Stomach (tissue), 9 donors: Measurements from ENCODE around the gene BUB1. TPM values are rescaled to one million over a fixed set of nuclear protein-coding genes. Genes with fewer than 3 reads are reported as not detected.
"Not testable (repeated sequence)": the region's sequence is repeated elsewhere in the genome, so short reads cannot be mapped to it uniquely, and the experiment has no call there.

ENCODE experiments used
- DNase-seq, 2 donors: peaks; one replicate each; pipeline versions ENCODE4 v3.0.0 to v3.0.0-alpha.2; 2013 to 2019
- H3K27ac ChIP-seq, 5 donors: fragments of 200-600 bp in 4 of 5; sonication (generic) in 4 of 5; one replicate each; pipeline ENCODE4 v1.5.1; 2013 to 2019; ENCODE audit warnings: mild to moderate bottlenecking in 1 of 5, moderate library complexity in 1 of 5
- H3K27me3 ChIP-seq, 3 donors: fragments of 200-600 bp; sonication (generic); one replicate each; pipeline ENCODE4 v1.5.1; 2017 to 2019; ENCODE audit warnings: mixed run types in 1 of 3
- H3K36me3 ChIP-seq, 4 donors: fragments of 200-600 bp; sonication (generic); 1 replicate in 3 of 4; 2 replicates in 1 of 4; pipeline ENCODE4 v1.5.1; 2016 to 2019
- H3K4me1 ChIP-seq, 4 donors: fragments of 200-600 bp; sonication (generic); one replicate each; pipeline ENCODE4 v1.5.1; 2016 to 2019
- H3K4me3 ChIP-seq, 4 donors: fragments of 200-600 bp; sonication (generic) in 3 of 4; one replicate each; pipeline ENCODE4 v1.5.1; 2016 to 2019; ENCODE audit warnings: mild to moderate bottlenecking in 1 of 4
- H3K9me3 ChIP-seq, 4 donors: fragments of 200-600 bp; sonication (generic); one replicate each; pipeline ENCODE4 v1.5.1; 2016 to 2019
- EP300 ChIP-seq: sonication (generic); formaldehyde crosslinking; IDR thresholded peaks from one replicate; pipeline ENCODE4 v1.6.1; 2017; ENCODE audit warnings: antibody characterized with exemption
- POLR2A ChIP-seq, 4 donors: fragments of 450-650 bp; IDR thresholded peaks; one replicate each; pipeline ENCODE4 v1.6.1; 2016; ENCODE audit warnings: antibody characterized with exemption in 4 of 4, control low read depth in 2 of 4, mild to moderate bottlenecking in 1 of 4, moderate library complexity in 1 of 4
- POLR2AphosphoS5 ChIP-seq, 3 donors: sonication (generic); formaldehyde crosslinking; IDR thresholded peaks; one replicate each; pipeline ENCODE4 v1.6.1; 2016; ENCODE audit warnings: antibody characterized with exemption in 3 of 3
- WGBS, 5 donors: extraction: QIAGEN DNeasy Blood & Tissue Kit in 3 of 5; methylation state at CpG; one replicate each; pipeline versions ENCODE4 v1.1.5 to v1.1.7; 2013 to 2018; 5-methylcytosine and 5-hydroxymethylcytosine counted together
- intact Hi-C: fragments of 100-400 bp; cut with DNase I; formaldehyde crosslinking; loops from one replicate; pipeline ENCODE4 v1.15.1; 2023; ENCODE audit warnings: low total_unique reads
- polyA plus RNA-seq, 3 donors: library from polyadenylated mRNA; stranded (reverse); fragments of 200-250 nt; gene quantifications; one replicate each; pipeline ENCODE4 v1.2.3, GENCODE V29; 2013
- total RNA-seq, 5 donors: library from RNA; depleted of rRNA; stranded (reverse); fragments of >200 nt; gene quantifications; one replicate each; pipeline versions ENCODE4 v1.1.0 to v1.2.3, GENCODE V29; 2014 to 2016
- TF ChIP-seq, protein P1 (sequence below), 7 experiments: fragments of 450-650 bp in 4 of 7; fragments of 200-600 bp in 3 of 7; sonication (generic) in 3 of 7; IDR thresholded peaks; one replicate each; pipeline ENCODE4 v1.5.1; 2016 to 2019; ENCODE audit warnings: antibody characterized with exemption in 7 of 7, control low read depth in 2 of 7, mild to moderate bottlenecking in 1 of 7
- donor health status: healthy with polysubstance abuse.
- donor health status: Bipolar disorder and iron deficiency.
- donor health status: healthy.

The BUB1 gene
- total and polyA plus RNA-seq, 8 donors: 0.29 to 11.1 (median 2.5) TPM

DNA sequence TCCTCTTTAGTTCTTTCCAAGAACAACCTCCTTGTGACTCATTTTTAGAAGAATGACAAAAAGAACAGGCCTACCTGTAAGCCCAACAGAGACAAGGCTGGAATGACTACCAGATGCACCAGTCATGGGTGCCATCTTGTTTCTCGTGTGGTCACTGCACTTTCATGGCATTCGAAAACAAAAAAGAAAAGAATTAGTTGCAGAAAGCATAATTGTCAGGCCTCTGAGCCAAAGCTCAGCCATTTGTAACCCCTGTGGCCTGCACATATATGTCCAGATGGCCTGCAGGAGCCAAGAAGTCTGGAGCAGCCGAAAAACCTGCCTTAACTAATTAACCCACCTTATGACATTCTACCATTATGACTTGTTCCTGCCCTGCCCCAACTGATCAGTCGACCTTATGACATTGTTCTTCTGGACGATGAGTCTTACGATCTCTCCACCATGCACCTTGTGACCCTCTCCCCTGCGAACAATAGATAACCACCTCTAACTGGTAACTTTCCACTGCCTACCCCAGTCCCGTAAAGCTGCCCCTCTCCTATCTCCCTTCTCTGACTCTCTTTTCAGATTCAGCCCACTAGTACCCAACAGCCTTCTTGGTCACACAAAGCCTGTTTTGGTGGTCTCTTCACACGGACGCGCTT, 13.9 kb upstream of the BUB1 start:
- 92 to 97% (median 95%) methylated on average over 11 of the region's 11 CpGs for WGBS, 5 donors
- intact Hi-C loops: no loop called here

DNA sequence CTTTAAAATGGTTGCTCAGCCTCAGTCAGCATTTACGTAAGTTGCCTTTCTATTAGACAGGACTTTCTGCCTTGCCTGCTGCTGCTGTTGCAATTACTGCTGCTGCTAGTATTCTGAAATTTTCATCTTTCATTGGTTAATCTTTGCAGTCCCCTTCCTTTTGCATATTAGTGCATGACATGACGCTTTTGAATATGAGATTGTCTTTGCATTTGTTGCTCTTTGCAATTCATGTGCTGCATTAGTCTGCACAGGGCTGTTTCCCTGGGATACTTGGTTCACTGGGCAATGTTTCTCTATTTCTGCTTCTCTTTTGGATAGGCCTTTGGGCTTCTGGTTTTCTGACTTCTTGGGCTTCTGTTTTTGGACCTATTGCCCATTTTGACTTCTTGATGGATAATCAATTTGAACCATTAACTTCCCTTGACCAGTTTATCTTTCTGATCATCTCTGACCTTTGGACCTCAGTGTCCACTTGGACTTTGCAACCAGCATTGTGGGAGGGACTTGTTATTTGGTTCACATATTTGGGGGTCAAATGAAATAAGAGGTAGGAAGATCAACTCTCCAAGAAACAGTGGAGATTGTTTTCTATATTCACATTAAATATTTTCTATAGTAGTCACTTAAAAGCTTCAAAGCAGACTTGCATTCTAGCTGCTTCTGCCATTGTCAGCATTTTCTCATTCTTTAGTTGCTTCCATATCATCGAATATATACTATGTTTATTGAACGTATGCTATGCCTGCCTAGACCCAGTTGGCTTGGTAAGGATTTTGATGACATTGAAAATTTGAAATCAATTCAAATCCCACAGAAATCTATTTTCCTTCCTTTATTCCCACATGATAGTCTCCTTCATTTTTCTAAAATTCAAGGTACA, 12.5 kb upstream of the BUB1 start:
- Histone ChIP-seq H3K27ac (no peak overlapping the region), H3K27me3 (peaks cover 0 to 5% (median 0%) of the 10 kb centered on the region in 3 donors), H3K9me3 (peaks cover 0 to 11% (median 8%) of the 10 kb centered on the region in 4 donors), H3K4me1 (no peaks in the 10 kb centered on the region), H3K4me3 (no peak overlapping the region), H3K36me3 (no peaks in the 10 kb centered on the region)
- TF ChIP-seq EP300 (no peak), POLR2A (IDR thresholded peaks at IDR 0.05) (no peak), POLR2AphosphoS5 (IDR thresholded peaks at IDR 0.05) (no peak)
- TF ChIP-seq, protein P1, sequence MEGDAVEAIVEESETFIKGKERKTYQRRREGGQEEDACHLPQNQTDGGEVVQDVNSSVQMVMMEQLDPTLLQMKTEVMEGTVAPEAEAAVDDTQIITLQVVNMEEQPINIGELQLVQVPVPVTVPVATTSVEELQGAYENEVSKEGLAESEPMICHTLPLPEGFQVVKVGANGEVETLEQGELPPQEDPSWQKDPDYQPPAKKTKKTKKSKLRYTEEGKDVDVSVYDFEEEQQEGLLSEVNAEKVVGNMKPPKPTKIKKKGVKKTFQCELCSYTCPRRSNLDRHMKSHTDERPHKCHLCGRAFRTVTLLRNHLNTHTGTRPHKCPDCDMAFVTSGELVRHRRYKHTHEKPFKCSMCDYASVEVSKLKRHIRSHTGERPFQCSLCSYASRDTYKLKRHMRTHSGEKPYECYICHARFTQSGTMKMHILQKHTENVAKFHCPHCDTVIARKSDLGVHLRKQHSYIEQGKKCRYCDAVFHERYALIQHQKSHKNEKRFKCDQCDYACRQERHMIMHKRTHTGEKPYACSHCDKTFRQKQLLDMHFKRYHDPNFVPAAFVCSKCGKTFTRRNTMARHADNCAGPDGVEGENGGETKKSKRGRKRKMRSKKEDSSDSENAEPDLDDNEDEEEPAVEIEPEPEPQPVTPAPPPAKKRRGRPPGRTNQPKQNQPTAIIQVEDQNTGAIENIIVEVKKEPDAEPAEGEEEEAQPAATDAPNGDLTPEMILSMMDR (IDR thresholded peaks at IDR 0.05): no peak
- no peak for DNase-seq
- intact Hi-C loops: no loop called here
- WGBS, 5 donors: 90 to 98% (median 94%) methylated on average over 4 of the region's 4 CpGs

More for the DNA sequence above, 13.9 kb upstream of the BUB1 start:
- H3K9me3 ChIP-seq: peaks cover 0 to 11% (median 8%) of the 10 kb centered on the region in 4 donors
- TF ChIP-seq, protein P1 (IDR thresholded peaks at IDR 0.05): no peak
- TF ChIP-seq POLR2A (IDR thresholded peaks at IDR 0.05) (no peak), POLR2AphosphoS5 (IDR thresholded peaks at IDR 0.05) (no peak), EP300 (no peak)
- H3K4me1 ChIP-seq: no peaks in the 10 kb centered on the region
- H3K4me3 ChIP-seq: no peak overlapping the region
- no peak for DNase-seq
- H3K27me3 ChIP-seq: peaks cover 0 to 5% (median 0%) of the 10 kb centered on the region in 3 donors
- H3K27ac ChIP-seq: no peak overlapping the region
- H3K36me3 ChIP-seq: no peaks in the 10 kb centered on the region

- 35 to 44% (median 41%) methylated on average over 5 of the region's 5 CpGs for WGBS, 5 donors
- peaks cover 0 to 5% (median 0%) of the 10 kb centered on the region in 3 donors for H3K27me3 ChIP-seq
- TF ChIP-seq POLR2AphosphoS5 (IDR thresholded peaks at IDR 0.05) (no peak), POLR2A (IDR thresholded peaks at IDR 0.05) (no peak), EP300 (no peak)
- TF ChIP-seq, protein P1 (IDR thresholded peaks at IDR 0.05): no peak
- no peak overlapping the region for H3K27ac ChIP-seq
- no peaks in the 10 kb centered on the region for H3K36me3 ChIP-seq
- no peak overlapping the region for H3K4me3 ChIP-seq
- no peak for DNase-seq
- H3K4me1 ChIP-seq: no peaks in the 10 kb centered on the region
- intact Hi-C loops: no loop called here
- H3K9me3 ChIP-seq: peaks cover 0 to 11% (median 8%) of the 10 kb centered on the region in 4 donors
Measured at GRCh38 chr2:110688594-110689091, 10.8 kb upstream of the BUB1 start.

GRCh38 chr2:110687775-110688484, 10.1 kb upstream of the BUB1 start:
- H3K36me3 ChIP-seq, H3K4me1 ChIP-seq, H3K27me3 ChIP-seq, intact Hi-C loops, DNase-seq, H3K4me3 ChIP-seq, H3K27ac ChIP-seq: not testable (repeated sequence)
- 53 to 69% (median 64%) methylated on average over 9 of the region's 9 CpGs for WGBS, 5 donors
- H3K9me3 ChIP-seq: peaks cover 0 to 11% (median 8%) of the 10 kb centered on the region in 4 donors
